Measurements from ENCODE around the gene EPC2.

The EPC2 gene

GRCh38 chr2:148802448-148803220, 158.1 kb downstream of the EPC2 start:
- DNase-seq (ENCODE audit: extremely low read depth in 1 of 2, low read depth in 1 of 2): no peak

GRCh38 chr2:148810081-148810480, 165.5 kb downstream of the EPC2 start:
- DNase-seq (ENCODE audit: extremely low read depth in 1 of 2, low read depth in 1 of 2): no peak

GRCh38 chr2:148812306-148812705, 167.8 kb downstream of the EPC2 start:
- no peak for DNase-seq (ENCODE audit: extremely low read depth in 1 of 2, low read depth in 1 of 2)

- peak; percentile 59 to 79 for DNase-seq (ENCODE audit: extremely low read depth in 1 of 2, low read depth in 1 of 2)
These were observed 169.1 kb downstream of the EPC2 start for GRCh38 chr2:148813603-148814065.

GRCh38 chr2:148814143-148814859, 169.8 kb downstream of the EPC2 start:
- no peak for DNase-seq (ENCODE audit: extremely low read depth in 1 of 2, low read depth in 1 of 2)

GRCh38 chr2:148814860-148815419, 170.4 kb downstream of the EPC2 start:
- no peak for DNase-seq (ENCODE audit: extremely low read depth in 1 of 2, low read depth in 1 of 2)

- no peak for DNase-seq (ENCODE audit: extremely low read depth in 1 of 2, low read depth in 1 of 2)
These were observed 171.6 kb downstream of the EPC2 start for GRCh38 chr2:148816176-148816575.

- DNase-seq (ENCODE audit: extremely low read depth in 1 of 2, low read depth in 1 of 2): no peak
These were observed 172.7 kb downstream of the EPC2 start for GRCh38 chr2:148817210-148817708.

GRCh38 chr2:148819019-148819585, 174.6 kb downstream of the EPC2 start:
- no peak for DNase-seq (ENCODE audit: extremely low read depth in 1 of 2, low read depth in 1 of 2)

GRCh38 chr2:148824190-148824589, 179.6 kb downstream of the EPC2 start:
- DNase-seq (ENCODE audit: extremely low read depth in 1 of 2, low read depth in 1 of 2): no peak

- DNase-seq (ENCODE audit: extremely low read depth in 1 of 2, low read depth in 1 of 2): no peak
These were observed 182.2 kb downstream of the EPC2 start for GRCh38 chr2:148826791-148827190.

- DNase-seq (ENCODE audit: extremely low read depth in 1 of 2, low read depth in 1 of 2): no peak
These were observed 184.4 kb downstream of the EPC2 start for GRCh38 chr2:148828941-148829340.

- DNase-seq (ENCODE audit: extremely low read depth in 1 of 2, low read depth in 1 of 2): no peak
These were observed 185.1 kb downstream of the EPC2 start for GRCh38 chr2:148829618-148830017.

GRCh38 chr2:148832637-148833036, 188.1 kb downstream of the EPC2 start:
- no peak for DNase-seq (ENCODE audit: extremely low read depth in 1 of 2, low read depth in 1 of 2)

Data from stimulated activated CD8-positive, alpha-beta memory T cell treated with anti-CD3 and anti-CD28 coated beads, Interleukin-7, amount 100 ng/mL, for 48 hours (primary cell).